Measurements from ENCODE around the gene EMC8. TPM values are rescaled to one million over a fixed set of nuclear protein-coding genes. Genes with fewer than 3 reads are reported as not detected.

Gene EMC8
- polyA plus RNA-seq, 10 donors, result 16.0 to 23.4 (median 19.6) TPM

GRCh38 chr16:85788819-85789218 is 10.5 kb downstream of the EMC8 start:
- no peak for DNase-seq

- DNase-seq, result no peak
Measured at GRCh38 chr16:85785927-85786326, 13.4 kb downstream of the EMC8 start.

GRCh38 chr16:85784813-85785212 is 14.5 kb downstream of the EMC8 start:
- no peak for DNase-seq

GRCh38 chr16:85783441-85783840 is 15.9 kb downstream of the EMC8 start:
- no peak for DNase-seq

GRCh38 chr16:85782451-85782850 is 16.9 kb downstream of the EMC8 start:
- DNase-seq, result no peak

GRCh38 chr16:85781695-85782370 is 17.5 kb downstream of the EMC8 start:
- DNase-seq, result no peak

- DNase-seq, result no peak
Measured at GRCh38 chr16:85781156-85781555, 18.2 kb downstream of the EMC8 start.

- DNase-seq, result no peak
Measured at GRCh38 chr16:85780281-85780680, 19.1 kb downstream of the EMC8 start.

GRCh38 chr16:85778873-85779272 is 20.5 kb downstream of the EMC8 start:
- no peak for DNase-seq

GRCh38 chr16:85777583-85778310 is 21.6 kb downstream of the EMC8 start:
- no peak for DNase-seq

- no peak for DNase-seq
Measured at GRCh38 chr16:85774811-85775210, 24.5 kb downstream of the EMC8 start.

GRCh38 chr16:85774136-85774535 is 25.2 kb downstream of the EMC8 start:
- no peak for DNase-seq

- no peak for DNase-seq
Measured at GRCh38 chr16:85773044-85773443, 26.3 kb downstream of the EMC8 start.

GRCh38 chr16:85770741-85771140 is 28.6 kb downstream of the EMC8 start:
- DNase-seq, result no peak

- DNase-seq, result no peak
Measured at GRCh38 chr16:85768199-85768598, 31.1 kb downstream of the EMC8 start.

- peak in 1 of 3 donors; percentile 62 for DNase-seq
Measured at GRCh38 chr16:85767531-85767930, 31.8 kb downstream of the EMC8 start.

- no peak for DNase-seq
Measured at GRCh38 chr16:85765767-85766166, 33.6 kb downstream of the EMC8 start.

GRCh38 chr16:85765211-85765610 is 34.1 kb downstream of the EMC8 start:
- DNase-seq, result no peak

- DNase-seq, result no peak
Measured at GRCh38 chr16:85763616-85764015, 35.7 kb downstream of the EMC8 start.

- DNase-seq, result no peak
Measured at GRCh38 chr16:85762970-85763369, 36.4 kb downstream of the EMC8 start.

- DNase-seq, result no peak
Measured at GRCh38 chr16:85761861-85762260, 37.5 kb downstream of the EMC8 start.

GRCh38 chr16:85759631-85760419 is 39.5 kb downstream of the EMC8 start:
- no peak for DNase-seq

- no peak for DNase-seq
Measured at GRCh38 chr16:85759136-85759535, 40.2 kb downstream of the EMC8 start.

Data from muscle of back (tissue), 11 donors.